SH-SY5Y (cell line): ENCODE results near the gene PCDHB12.

Source experiments
- GATA2 ChIP-seq: IDR thresholded peaks from 2 replicates; pipeline ENCODE4 v1.6.1; 2011; ENCODE audit warnings: mild to moderate bottlenecking, low read depth, low read length
- GATA3 ChIP-seq: IDR thresholded peaks from 2 replicates; pipeline ENCODE4 v1.6.1; 2011; ENCODE audit warnings: low read depth, mild to moderate bottlenecking, low read length, moderate library complexity

DNA sequence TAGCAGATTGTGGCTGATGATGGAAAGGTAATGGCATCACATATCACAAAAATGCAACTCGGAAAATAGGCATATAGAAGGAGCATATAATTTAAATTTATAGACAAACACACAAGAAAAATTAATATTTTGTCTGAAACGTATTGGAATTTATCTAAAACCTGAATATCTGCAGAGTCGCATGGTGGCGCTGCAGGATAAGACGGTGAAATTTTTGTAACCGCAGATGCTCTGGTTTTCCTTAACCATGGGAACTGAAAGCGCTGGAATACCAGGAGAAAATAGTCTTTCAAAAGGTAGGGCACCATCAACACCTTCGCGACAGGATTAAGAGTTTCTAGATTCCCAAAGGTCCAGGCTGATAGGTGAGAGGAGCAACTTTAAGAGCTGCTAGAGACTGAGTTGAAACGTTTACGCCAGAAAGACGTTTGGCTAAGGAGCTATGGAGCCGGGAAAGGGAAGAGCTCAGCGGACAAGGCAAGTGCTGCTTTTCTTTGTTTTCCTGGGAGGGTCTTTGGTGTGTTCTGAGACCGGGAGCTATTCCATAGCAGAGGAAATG, 25.7 kb downstream of the PCDHB12 start:
- TF ChIP-seq GATA2 (no peak), GATA3 (no peak)
